Mesothelial cell of epicardium (in vitro differentiated cells): ENCODE measurements around the gene ITPR1. TPM values are rescaled to one million over a fixed set of nuclear protein-coding genes. Genes with fewer than 3 reads are reported as not detected.
"Not testable (repeated sequence)": the region's sequence is repeated elsewhere in the genome, so short reads cannot be mapped to it uniquely, and the experiment has no call there.

ENCODE experiments used
- DNase-seq, 2 experiments: peaks; one replicate each; pipeline ENCODE4 v3.0.0; 2021; ENCODE audit warnings: low spot score in 2 of 2; ENCODE audit not compliant: unreplicated experiment in 2 of 2
- H3K27ac Mint-ChIP-seq: 2 replicates; pipeline ENCODE4 v1.8.0; 2021; ENCODE audit warnings: mixed read lengths
- H3K27me3 Mint-ChIP-seq: 2 replicates; pipeline ENCODE4 v1.8.0; 2021; ENCODE audit warnings: low read depth, mixed read lengths
- H3K36me3 Mint-ChIP-seq: 2 replicates; pipeline ENCODE4 v1.8.0; 2021; ENCODE audit warnings: mixed read lengths
- H3K4me1 Mint-ChIP-seq: 2 replicates; pipeline ENCODE4 v1.8.0; 2021; ENCODE audit warnings: mixed read lengths
- H3K4me3 Mint-ChIP-seq: 2 replicates; pipeline ENCODE4 v1.8.0; 2021; ENCODE audit warnings: mild to moderate bottlenecking, moderate library complexity, mixed read lengths
- H3K9me3 Mint-ChIP-seq: 2 replicates; pipeline ENCODE4 v1.8.0; 2021; ENCODE audit warnings: mixed read lengths
- CTCF ChIP-seq: fragments of 200-600 bp; sonication (generic); IDR thresholded peaks from one replicate; pipeline ENCODE4 v1.5.0; 2021; ENCODE audit warnings: antibody characterized with exemption; ENCODE audit not compliant: unreplicated experiment
- total RNA-seq: library from RNA; stranded (reverse); gene quantifications from 3 replicates; pipeline ENCODE4 v1.2.1, GENCODE V29; 2021

ITPR1 gene
- total RNA-seq, 1 donor from 2014 or later: 21.3 TPM

DNA sequence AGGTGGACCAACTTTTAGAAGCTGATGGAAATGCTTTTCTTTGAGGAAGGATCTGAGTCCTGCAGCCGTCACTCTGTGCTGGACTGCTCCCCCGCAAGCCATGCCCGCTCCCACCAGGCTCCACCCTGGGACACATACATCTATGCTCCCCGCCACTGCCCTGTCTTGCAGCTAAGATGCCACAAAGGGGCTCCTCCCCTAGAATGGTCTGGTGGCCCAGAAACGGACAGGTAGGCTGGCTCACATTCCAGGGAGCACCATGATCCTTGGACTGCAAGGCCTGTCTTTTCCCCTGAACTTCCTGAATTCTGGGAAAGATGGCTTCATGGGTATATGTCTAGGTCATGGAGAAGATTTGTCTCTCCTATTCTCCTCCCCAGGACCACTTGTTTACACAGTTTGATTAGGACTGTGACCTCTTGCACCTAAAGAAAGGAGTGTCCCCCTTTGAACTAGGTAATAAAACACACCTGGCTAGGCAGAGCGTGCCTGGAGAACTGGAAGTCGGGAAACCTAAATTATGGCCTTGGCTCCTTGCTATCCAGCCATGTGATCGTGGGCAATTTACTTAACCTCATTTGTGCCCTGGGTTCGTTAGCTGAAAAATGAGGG lies 265.2 kb downstream of the ITPR1 start:
- peaks cover 7% of the 10 kb centered on the region for H3K9me3 Mint-ChIP-seq
- no peak for TF ChIP-seq CTCF
- H3K4me3 Mint-ChIP-seq: no peak overlapping the region
- H3K4me1 Mint-ChIP-seq: peaks cover 9% of the 10 kb centered on the region
- H3K27ac Mint-ChIP-seq: no peak overlapping the region
- H3K36me3 Mint-ChIP-seq: peaks cover 9% of the 10 kb centered on the region
- DNase-seq: no peak
- H3K27me3 Mint-ChIP-seq: no peaks in the 10 kb centered on the region

DNA sequence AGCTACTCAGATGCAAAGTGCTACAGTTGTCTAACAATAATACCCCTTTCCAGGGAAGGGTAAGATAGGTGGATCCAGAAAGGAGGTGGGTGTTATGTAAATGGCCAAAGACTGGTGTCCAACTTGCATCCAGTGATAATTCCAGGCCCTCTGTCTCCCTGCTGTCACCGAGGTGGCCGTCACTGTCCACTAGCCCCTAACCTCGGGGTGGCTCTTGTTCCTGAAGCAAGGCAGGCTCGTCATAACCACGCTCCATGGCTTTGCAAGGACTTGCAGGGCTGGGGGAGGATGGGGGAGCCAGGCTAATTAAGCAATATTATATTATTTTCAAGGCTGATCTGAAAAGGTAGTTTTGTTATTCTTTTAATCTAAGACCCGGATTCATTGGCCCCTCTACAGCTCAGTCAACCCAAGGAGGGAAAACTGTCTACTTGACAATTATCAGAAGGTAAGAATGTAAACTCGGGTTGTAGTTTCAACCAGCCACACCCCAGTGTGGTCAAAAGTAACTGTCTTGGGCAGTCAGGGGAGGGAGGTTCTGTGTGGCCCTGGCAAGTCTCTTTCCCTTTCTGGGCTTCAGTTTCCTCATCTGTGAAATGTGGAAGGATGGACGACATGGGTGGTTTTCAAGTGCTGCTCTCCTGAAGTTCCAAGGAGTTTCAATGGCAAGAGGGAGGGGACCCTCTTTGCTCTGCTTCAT lies 266.0 kb downstream of the ITPR1 start:
- no peak overlapping the region for H3K27ac Mint-ChIP-seq
- peaks cover 9% of the 10 kb centered on the region for H3K4me1 Mint-ChIP-seq
- H3K36me3 Mint-ChIP-seq: peaks cover 9% of the 10 kb centered on the region
- H3K4me3 Mint-ChIP-seq: no peak overlapping the region
- no peak for TF ChIP-seq CTCF
- DNase-seq: no peak
- peaks cover 10% of the 10 kb centered on the region for H3K9me3 Mint-ChIP-seq
- H3K27me3 Mint-ChIP-seq: no peaks in the 10 kb centered on the region

DNA sequence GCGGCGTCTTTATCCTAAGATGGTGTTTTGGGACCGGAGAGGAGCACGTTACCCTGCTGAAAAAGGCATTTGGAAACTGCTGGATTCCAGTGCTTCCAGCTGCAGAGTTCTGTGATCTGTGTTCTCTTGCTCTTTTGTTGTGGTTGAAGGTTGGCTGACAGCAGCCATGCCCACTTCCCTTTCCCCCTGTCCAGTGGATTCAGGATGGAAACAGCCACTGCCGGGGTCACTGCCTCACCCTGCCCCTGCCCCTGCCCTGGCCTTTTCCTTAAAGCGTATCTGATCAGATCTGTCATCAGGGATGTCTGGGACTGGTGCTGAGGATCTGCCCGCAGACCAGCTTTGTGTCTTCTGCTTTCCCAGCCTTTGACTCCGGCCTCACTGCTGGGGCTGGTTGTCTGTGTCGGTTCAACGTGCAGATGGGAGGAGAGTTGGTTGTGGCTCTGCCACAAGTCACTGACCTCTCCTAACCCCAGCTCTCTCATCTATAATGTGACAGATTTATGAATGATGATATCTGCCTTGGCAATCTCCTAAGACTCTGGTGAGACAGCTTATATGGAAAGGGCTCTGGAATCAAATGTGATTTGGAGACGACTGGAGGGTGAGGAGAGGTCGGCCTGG lies 266.7 kb downstream of the ITPR1 start:
- DNase-seq: no peak
- peaks cover 9% of the 10 kb centered on the region for H3K4me1 Mint-ChIP-seq
- TF ChIP-seq CTCF: no peak
- peak overlapping the region; percentile 68 for H3K27ac Mint-ChIP-seq
- no peak overlapping the region for H3K4me3 Mint-ChIP-seq
- peaks cover 13% of the 10 kb centered on the region for H3K9me3 Mint-ChIP-seq
- H3K27me3 Mint-ChIP-seq: no peaks in the 10 kb centered on the region
- H3K36me3 Mint-ChIP-seq: peaks cover 10% of the 10 kb centered on the region

DNA sequence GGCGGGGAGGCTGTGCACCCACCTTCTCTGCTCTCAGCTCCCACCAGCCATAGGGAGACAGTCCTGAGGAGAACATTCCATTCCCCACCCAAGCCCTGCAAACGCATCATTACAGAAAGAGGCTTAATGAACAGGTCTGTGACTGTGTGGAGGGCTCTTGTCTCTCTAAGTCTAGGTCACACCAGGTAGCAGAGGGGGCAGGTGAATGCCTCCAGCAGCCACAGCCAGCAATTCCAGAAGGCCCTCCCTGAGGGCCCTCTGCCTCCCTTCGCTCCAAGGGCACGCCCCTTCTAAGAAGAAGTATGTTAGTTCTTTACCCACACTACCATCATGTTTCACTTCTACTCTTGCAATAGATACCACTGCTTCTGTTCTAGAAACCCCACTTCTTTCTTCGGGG lies 268.6 kb downstream of the ITPR1 start:
- no peak for DNase-seq
- no peak overlapping the region for H3K4me3 Mint-ChIP-seq
- peaks cover 16% of the 10 kb centered on the region for H3K36me3 Mint-ChIP-seq
- TF ChIP-seq CTCF: no peak
- H3K4me1 Mint-ChIP-seq: peaks cover 9% of the 10 kb centered on the region
- H3K27me3 Mint-ChIP-seq: no peaks in the 10 kb centered on the region
- H3K27ac Mint-ChIP-seq: no peak overlapping the region
- peaks cover 31% of the 10 kb centered on the region for H3K9me3 Mint-ChIP-seq

DNA sequence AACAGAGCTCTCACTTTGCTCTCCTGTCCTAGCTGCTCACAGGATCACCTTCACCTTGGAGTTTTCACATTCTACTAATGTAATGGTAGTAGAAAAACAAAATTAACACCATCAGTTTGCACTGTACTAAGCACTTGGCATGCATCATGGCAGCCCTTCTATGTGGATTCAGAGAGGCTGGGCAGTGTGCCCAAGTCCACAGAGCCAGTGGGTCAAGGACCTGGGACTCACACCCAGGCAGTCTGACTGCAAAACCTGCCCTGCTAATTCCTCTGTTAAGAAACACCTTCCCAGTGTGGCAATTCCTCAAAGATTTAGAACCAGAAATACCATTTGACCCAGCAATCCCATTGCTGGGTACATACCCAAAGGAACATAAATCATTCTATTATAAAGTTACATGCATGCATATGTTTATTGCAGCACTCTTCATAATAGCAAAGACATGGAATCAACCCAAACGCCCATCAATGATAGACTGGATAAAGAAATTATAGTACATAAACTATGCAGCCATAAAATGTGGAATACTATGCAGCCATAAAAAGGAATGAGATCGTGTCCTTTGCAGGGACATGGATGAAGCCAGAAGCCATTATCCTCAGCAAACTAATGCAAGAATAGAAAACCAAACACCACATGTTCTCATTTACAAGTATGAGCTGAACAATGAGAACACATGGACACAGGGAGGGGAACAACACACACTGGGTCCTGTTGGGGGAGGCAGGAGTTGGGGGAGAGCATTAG lies 269.5 kb downstream of the ITPR1 start:
- H3K4me3 Mint-ChIP-seq, DNase-seq, H3K4me1 Mint-ChIP-seq, H3K27ac Mint-ChIP-seq, H3K27me3 Mint-ChIP-seq: not testable (repeated sequence)
- H3K9me3 Mint-ChIP-seq: peaks cover 35% of the 10 kb centered on the region
- peaks cover 16% of the 10 kb centered on the region for H3K36me3 Mint-ChIP-seq
